Ammon's horn (tissue), 1 donor: ENCODE results near the gene NDUFA8.
A peak's percentile ranks its signal among the peaks of the same experiment; 100 is the strongest.

Experiments used
- DNase-seq: peaks from one replicate; pipeline ENCODE4 v3.0.0-alpha.2; 2016; ENCODE audit warnings: low spot score

Gene NDUFA8

GRCh38 chr9:122097679-122098315 is 61.8 kb downstream of the NDUFA8 start:
- no peak for DNase-seq

GRCh38 chr9:122096620-122097415 is 62.8 kb downstream of the NDUFA8 start:
- no peak for DNase-seq

GRCh38 chr9:122095010-122095767 is 64.4 kb downstream of the NDUFA8 start:
- peak; percentile 65 for DNase-seq
